H1 (cell line): Measurements from ENCODE around the gene STXBP5. TPM values are rescaled to one million over a fixed set of nuclear protein-coding genes. Genes with fewer than 3 reads are reported as not detected.

ENCODE experiments used
- CTCF ChIA-PET: fragments of 300-600 bp; sonication (Branson Sonifier 250); formaldehyde crosslinking; loops from one replicate; lab custom pipeline; 2021; ENCODE audit not compliant: partially characterized antibody; lab: Charles Lee
- POLR2A ChIA-PET: fragments of 300-600 bp; sonication (Branson Sonifier 250); formaldehyde crosslinking; loops from one replicate; lab custom pipeline; 2021; ENCODE audit warnings: inconsistent platforms; ENCODE audit not compliant: partially characterized antibody; lab: Charles Lee
- DNase-seq, 2 experiments: peaks; one replicate each; pipeline versions ENCODE4 v3.0.0 to v3.0.0-alpha.2; 2010 to 2022; ENCODE audit warnings: low spot score in 2 of 2, low read depth in 1 of 2, mixed read lengths in 1 of 2
- FAIRE-seq: peaks from 2 replicates; lab custom pipeline; 2011; peaks lifted over from hg19 to GRCh38; lab: Jason Lieb, UNC
- H2AFZ ChIP-seq: 2 replicates; pipeline ENCODE4 v1.8.1; 2012; ENCODE audit warnings: low read length, inconsistent platforms
- H2AK5ac ChIP-seq: 2 replicates; pipeline ENCODE4 v1.6.1; 2013; ENCODE audit warnings: low read depth, low read length
- H2BK120ac ChIP-seq: replicated peaks from 2 replicates; pipeline ENCODE3; 2013; ENCODE audit warnings: low read depth, low read length, inconsistent platforms
- H2BK12ac ChIP-seq: 2 replicates; pipeline ENCODE4 v1.6.1; 2013; ENCODE audit warnings: low read depth, low read length
- H2BK15ac ChIP-seq: 2 replicates; pipeline ENCODE4 v1.6.1; 2013; ENCODE audit warnings: low read length
- H2BK20ac ChIP-seq: 2 replicates; pipeline ENCODE4 v1.6.1; 2013; ENCODE audit warnings: low read length
- H2BK5ac ChIP-seq: 2 replicates; pipeline ENCODE4 v1.6.1; 2013; ENCODE audit warnings: low read depth, low read length
- H3K14ac ChIP-seq: 2 replicates; pipeline ENCODE4 v1.6.1; 2013; ENCODE audit warnings: inconsistent platforms; ENCODE audit not compliant: insufficient read length
- H3K18ac ChIP-seq: 2 replicates; pipeline ENCODE4 v1.6.1; 2013; ENCODE audit warnings: low read length; ENCODE audit errors: extremely low read depth
- H3K23ac ChIP-seq: 2 replicates; pipeline ENCODE4 v1.6.1; 2013; ENCODE audit warnings: inconsistent platforms; ENCODE audit not compliant: insufficient read length
- H3K23me2 ChIP-seq: 2 replicates; pipeline ENCODE4 v1.6.1; 2013; ENCODE audit warnings: low read depth, low read length
- H3K27ac ChIP-seq: 2 replicates; pipeline ENCODE4 v1.6.1; 2011; ENCODE audit warnings: low read depth, low read length, inconsistent platforms
- H3K27me3 ChIP-seq, 4 experiments: replicated peaks in 1 of 4; 1 replicate in 1 of 4; 2 replicates in 3 of 4; pipeline versions ENCODE4 v1.6.1 to v1.8.1; 2011 to 2013; ENCODE audit warnings: low read length in 3 of 4, mild to moderate bottlenecking in 3 of 4, inconsistent platforms in 2 of 4, mixed read lengths in 2 of 4, moderate library complexity in 1 of 4; ENCODE audit not compliant: control insufficient read depth in 3 of 4, insufficient read depth in 3 of 4; ENCODE audit errors: extremely low read depth in 1 of 4
- H3K36me3 ChIP-seq, 4 experiments: 2 replicates each; pipeline versions ENCODE4 v1.6.1 to v1.8.1; 2011 to 2013; ENCODE audit warnings: mild to moderate bottlenecking in 4 of 4, low read length in 3 of 4, moderate library complexity in 2 of 4, control low read depth in 1 of 4, inconsistent platforms in 1 of 4; ENCODE audit not compliant: insufficient read depth in 4 of 4, control insufficient read depth in 2 of 4
- H3K4ac ChIP-seq: replicated peaks from 2 replicates; pipeline ENCODE3; 2013; ENCODE audit warnings: low read length, low read depth, mixed read lengths, inconsistent platforms; ENCODE audit not compliant: insufficient read length
- H3K4me1 ChIP-seq, 4 experiments: replicated peaks in 1 of 4; 1 replicate in 1 of 4; 2 replicates in 3 of 4; pipeline versions ENCODE4 v1.6.1 to v1.8.1; 2011 to 2013; ENCODE audit warnings: low read length in 3 of 4, inconsistent platforms in 2 of 4, mixed read lengths in 1 of 4; ENCODE audit not compliant: insufficient read depth in 4 of 4, control insufficient read depth in 3 of 4
- H3K4me2 ChIP-seq, 2 experiments: 2 replicates each; pipeline versions ENCODE4 v1.6.1 to v1.8.1; 2011 to 2013; ENCODE audit warnings: low read depth in 2 of 2, low read length in 2 of 2, control low read depth in 1 of 2, inconsistent platforms in 1 of 2, mild to moderate bottlenecking in 1 of 2; ENCODE audit not compliant: insufficient read depth in 1 of 2
- H3K4me3 ChIP-seq, 4 experiments: fragments of 200-600, 300-600 bp in 1 of 4; sonication (generic), shearing (Covaris generic), sonication (Bioruptor Twin) in 1 of 4; 2 replicates each; pipeline versions ENCODE4 v1.5.1 to v1.8.1; 2011 to 2016; ENCODE audit warnings: low read length in 4 of 4, low read depth in 3 of 4, control low read depth in 2 of 4, inconsistent platforms in 2 of 4, mild to moderate bottlenecking in 2 of 4, mixed read lengths in 1 of 4, moderate library complexity in 1 of 4; ENCODE audit not compliant: insufficient read depth in 2 of 4; ENCODE audit errors: extremely low read depth in 1 of 4
- H3K56ac ChIP-seq: replicated peaks from 2 replicates; pipeline ENCODE3; 2013; ENCODE audit warnings: low read depth, mild to moderate bottlenecking, mixed read lengths, low read length, inconsistent platforms; ENCODE audit not compliant: insufficient read length
- H3K79me1 ChIP-seq: 2 replicates; pipeline ENCODE4 v1.6.1; 2013; ENCODE audit warnings: low read depth, low read length, control low read depth
- H3K79me2 ChIP-seq, 2 experiments: 2 replicates each; pipeline versions ENCODE4 v1.6.1 to v1.8.1; 2012 to 2013; ENCODE audit warnings: low read length in 2 of 2, mild to moderate bottlenecking in 2 of 2, inconsistent platforms in 1 of 2; ENCODE audit not compliant: insufficient read depth in 2 of 2, control insufficient read depth in 1 of 2
- H3K9ac ChIP-seq, 4 experiments: replicated peaks in 1 of 4; 1 replicate in 1 of 4; 2 replicates in 3 of 4; pipeline versions ENCODE4 v1.6.1 to v1.8.1; 2011 to 2013; ENCODE audit warnings: low read depth in 3 of 4, low read length in 3 of 4, control low read depth in 2 of 4, mild to moderate bottlenecking in 2 of 4, moderate library complexity in 2 of 4, inconsistent platforms in 1 of 4; ENCODE audit errors: extremely low read depth in 1 of 4
- H3K9me3 ChIP-seq, 2 experiments: 2 replicates each; pipeline versions ENCODE4 v1.6.1 to v1.8.1; 2012 to 2013; ENCODE audit warnings: mild to moderate bottlenecking in 2 of 2, moderate library complexity in 2 of 2, control low read depth in 1 of 2, inconsistent platforms in 1 of 2, low read depth in 1 of 2, low read length in 1 of 2, mixed read lengths in 1 of 2; ENCODE audit not compliant: insufficient read depth in 2 of 2
- H4K20me1 ChIP-seq, 2 experiments: replicated peaks in 1 of 2; 2 replicates each; pipeline versions ENCODE3 to v1.8.1; 2011 to 2013; ENCODE audit warnings: inconsistent platforms in 2 of 2, low read length in 2 of 2, mild to moderate bottlenecking in 1 of 2; ENCODE audit not compliant: insufficient read depth in 2 of 2, control insufficient read depth in 1 of 2
- H4K5ac ChIP-seq: 2 replicates; pipeline ENCODE4 v1.6.1; 2013; ENCODE audit warnings: low read length, low read depth, mixed read lengths, inconsistent platforms; ENCODE audit not compliant: insufficient read length
- H4K8ac ChIP-seq: 2 replicates; pipeline ENCODE4 v1.8.0; 2013; ENCODE audit warnings: mild to moderate bottlenecking, moderate library complexity, low read length, inconsistent platforms; ENCODE audit not compliant: insufficient read depth; ENCODE audit errors: extremely low read depth
- H4K91ac ChIP-seq: replicated peaks from 2 replicates; pipeline ENCODE3; 2013; ENCODE audit warnings: low read length, mixed read lengths, inconsistent platforms; ENCODE audit not compliant: insufficient read length
- BCL11A ChIP-seq, 2 experiments: IDR thresholded peaks; one replicate each; pipeline ENCODE4 v1.6.1; 2011; ENCODE audit warnings: low read depth in 2 of 2, low read length in 2 of 2, mild to moderate bottlenecking in 2 of 2
- CBX5 ChIP-seq: fragments of 300-800, 300-1000 bp; sonication (generic); IDR thresholded peaks from 2 replicates; pipeline ENCODE4 v1.7.1; 2016; ENCODE audit warnings: antibody characterized with exemption, low read length, low read depth
- EP300 ChIP-seq, 2 experiments: IDR thresholded peaks; 1 replicate in 1 of 2; 2 replicates in 1 of 2; pipeline ENCODE4 v1.6.1; 2011 to 2012; ENCODE audit warnings: low read depth in 2 of 2, low read length in 2 of 2, mild to moderate bottlenecking in 2 of 2, borderline replicate concordance in 1 of 2, inconsistent platforms in 1 of 2, moderate library complexity in 1 of 2
- EZH2 ChIP-seq: fragments of 200-600 bp; sonication (generic); IDR thresholded peaks from 2 replicates; pipeline ENCODE4 v1.7.1; 2012; ENCODE audit warnings: low read depth, mild to moderate bottlenecking, moderate library complexity, low read length, inconsistent platforms; ENCODE audit not compliant: severe bottlenecking
- GABPA ChIP-seq: IDR thresholded peaks from 2 replicates; pipeline ENCODE4 v1.6.1; 2011; ENCODE audit warnings: mild to moderate bottlenecking, low read length, moderate library complexity, borderline replicate concordance; ENCODE audit not compliant: insufficient read depth
- HDAC2 ChIP-seq, 2 experiments: fragments of 300-600 bp in 1 of 2; sonication (generic) in 1 of 2; IDR thresholded peaks; 2 replicates each; pipeline ENCODE4 v1.6.1; 2011 to 2012; ENCODE audit warnings: low read depth in 2 of 2, low read length in 2 of 2, mild to moderate bottlenecking in 2 of 2, moderate library complexity in 2 of 2, borderline replicate concordance in 1 of 2, inconsistent platforms in 1 of 2
- JUN ChIP-seq: IDR thresholded peaks from 2 replicates; pipeline ENCODE4 v1.6.1; 2011; ENCODE audit warnings: low read depth, mild to moderate bottlenecking, improper control_type of control experiment, low read length
- JUND ChIP-seq: IDR thresholded peaks from 2 replicates; pipeline ENCODE4 v1.6.1; 2011; ENCODE audit warnings: mild to moderate bottlenecking, improper control_type of control experiment, low read length
- KDM5A ChIP-seq: fragments of 200-600 bp; IDR thresholded peaks from 2 replicates; pipeline ENCODE4 v1.7.1; 2012; ENCODE audit warnings: mild to moderate bottlenecking, low read length, inconsistent platforms, mixed read lengths
- POLR2A ChIP-seq, 2 experiments: IDR thresholded peaks; 1 replicate in 1 of 2; 2 replicates in 1 of 2; pipeline ENCODE4 v1.6.1; 2011; ENCODE audit warnings: low read depth in 2 of 2, low read length in 2 of 2, mild to moderate bottlenecking in 2 of 2; ENCODE audit errors: control extremely low read depth in 1 of 2
- POLR2AphosphoS5 ChIP-seq: IDR thresholded peaks from 2 replicates; pipeline ENCODE4 v1.6.1; 2011; ENCODE audit warnings: low read depth, low read length
- SIRT6 ChIP-seq: IDR thresholded peaks from one replicate; pipeline ENCODE4 v1.7.1; 2012; ENCODE audit warnings: low read length, inconsistent platforms
- TAF7 ChIP-seq: optimal IDR thresholded peaks from 2 replicates; pipeline ENCODE3; 2011; ENCODE audit warnings: low read depth, mild to moderate bottlenecking, inconsistent platforms, low read length, moderate library complexity, borderline replicate concordance
- WGBS, 2 experiments: shearing (Covaris generic) in 1 of 2; methylation state at CpG; one replicate each; pipeline versions ENCODE4 v1.1.6 to v1.1.7; 2013 to 2015; ENCODE audit warnings: low lambda C conversion rate in 2 of 2, mixed read lengths in 2 of 2, inconsistent platforms in 1 of 2, low coverage in 1 of 2, missing lambda C conversion rate in 1 of 2; ENCODE audit not compliant: insufficient replicate concordance in 2 of 2, insufficient coverage in 1 of 2, insufficient read length in 1 of 2; ENCODE audit errors: extremely low coverage in 1 of 2, missing lambda C conversion rate in 1 of 2; 5-methylcytosine and 5-hydroxymethylcytosine counted together
- polyA plus RNA-seq, 7 experiments: library from polyadenylated mRNA; depleted of rRNA in 3 of 7; stranded (reverse) in 5 of 7; unstranded in 2 of 7; fragments of >200 nt in 5 of 7; fragments of 200-250 nt in 2 of 7; gene quantifications; 1 replicate in 5 of 7; 2 replicates in 1 of 7; 4 replicates in 1 of 7; pipeline versions ENCODE4 v1.2.1 to v1.2.3, GENCODE V29; 2011 to 2013; ENCODE audit warnings: missing spikeins in 2 of 7, mixed read lengths in 2 of 7
- total RNA-seq: library from RNA; stranded (reverse); fragmentation: NEBNext Ultra II Directional; extraction: Animal tissue kit (Norgen Biotek cat#: 25700); gene quantifications from 2 replicates; pipeline ENCODE4 v1.2.1, GENCODE V29; 2021

The STXBP5 gene
- total and polyA plus RNA-seq, 2 of the 8 experiments (the other 6 are each of a cell fraction or from before 2014, with no cell fraction given): 2.7 to 10.8 TPM

GRCh38 chr6:147429794-147430193, 225.6 kb downstream of the STXBP5 start:
- no peak overlapping the region for H3K56ac ChIP-seq
- H2AFZ ChIP-seq: no peak overlapping the region
- H3K14ac ChIP-seq: no peak overlapping the region
- POLR2A ChIA-PET: no interaction called here
- H3K27me3 ChIP-seq: peaks cover 0 to 4% (median 1%) of the 10 kb centered on the region in 4 experiments; a peak in 3 of 7 replicates
- H4K91ac ChIP-seq: no peak overlapping the region
- H3K23ac ChIP-seq: no peak overlapping the region
- no peak overlapping the region for H3K4me3 ChIP-seq
- TF ChIP-seq HDAC2 (IDR thresholded peaks at IDR 0.05; ENCODE audit: borderline replicate concordance in 1 of 2, low read depth in 2 of 2, low read length in 2 of 2): no peak
- no peak for TF ChIP-seq GABPA
- no peak for TF ChIP-seq SIRT6
- no peak for TF ChIP-seq TAF7
- no peak for TF ChIP-seq JUND
- TF ChIP-seq CBX5: no peak
- TF ChIP-seq JUN: no peak
- no peak for TF ChIP-seq EZH2
- no peak for TF ChIP-seq BCL11A (IDR thresholded peaks at IDR 0.05; ENCODE audit: low read depth in 2 of 2, low read length in 2 of 2)
- TF ChIP-seq KDM5A: no peak
- TF ChIP-seq EP300 (IDR thresholded peaks at IDR 0.05; ENCODE audit: borderline replicate concordance in 1 of 2, low read depth in 2 of 2, low read length in 2 of 2): no peak
- TF ChIP-seq POLR2A (IDR thresholded peaks at IDR 0.05; ENCODE audit: control extremely low read depth in 1 of 2, low read depth in 2 of 2, low read length in 2 of 2): no peak
- no peak for TF ChIP-seq POLR2AphosphoS5
- DNase-seq: no peak
- no peak overlapping the region for H3K9ac ChIP-seq
- no peak for FAIRE-seq
- no peak overlapping the region for H4K8ac ChIP-seq
- H3K36me3 ChIP-seq: no peaks in the 10 kb centered on the region
- H3K79me2 ChIP-seq: no peaks in the 10 kb centered on the region
- no peak overlapping the region for H2BK20ac ChIP-seq
- CTCF ChIA-PET: interaction anchor here (0.6 to 0.9 kb wide), 2 partner anchors 210 to 823 kb away, joined by 3 read pairs; no protein-coding TSS in a partner anchor
- H4K5ac ChIP-seq: no peak overlapping the region
- no peak overlapping the region for H3K27ac ChIP-seq
- no peak overlapping the region for H2AK5ac ChIP-seq
- H2BK15ac ChIP-seq: no peak overlapping the region
- no peaks in the 10 kb centered on the region for H3K79me1 ChIP-seq
- H2BK12ac ChIP-seq: no peak overlapping the region
- H4K20me1 ChIP-seq: no peaks in the 10 kb centered on the region
- H3K9me3 ChIP-seq: no peaks in the 10 kb centered on the region
- H2BK5ac ChIP-seq: no peak overlapping the region
- H3K4me2 ChIP-seq: no peak overlapping the region
- H3K23me2 ChIP-seq: no peaks in the 10 kb centered on the region
- WGBS, 2 experiments: 87% methylated on average over 3 of the region's 3 CpGs; no CpG with 5 or more reads in 1 of the 2 experiments
- H3K4ac ChIP-seq: no peak overlapping the region
- H2BK120ac ChIP-seq: no peak overlapping the region
- H3K4me1 ChIP-seq: no peaks in the 10 kb centered on the region
- no peak overlapping the region for H3K18ac ChIP-seq
